WTC11 (cell line): Measurements from ENCODE around the gene POMC. TPM values are rescaled to one million over a fixed set of nuclear protein-coding genes. Genes with fewer than 3 reads are reported as not detected.
"Not testable (repeated sequence)": the region's sequence is repeated elsewhere in the genome, so short reads cannot be mapped to it uniquely, and the experiment has no call there.

Source experiments
- ATAC-seq: fragments of 200-7000 bp; cut with Tn5 transposase; 2 replicates; pipeline ENCODE4 v1.10.0; 2021; ENCODE audit warnings: mild to moderate bottlenecking, moderate library complexity
- CTCF ChIA-PET: fragments of 300-600 bp; sonication (Branson Sonifier 250); formaldehyde crosslinking; loops from one replicate; lab custom pipeline; 2021; ENCODE audit warnings: antibody characterized with exemption; lab: Charles Lee
- POLR2A ChIA-PET: fragments of 350-600 bp; sonication (Branson Sonifier 250); formaldehyde crosslinking; loops from one replicate; lab custom pipeline; 2021; ENCODE audit warnings: antibody characterized with exemption; lab: Charles Lee
- DNase-seq: peaks from one replicate; pipeline ENCODE4 v3.0.0; 2021; ENCODE audit warnings: low spot score
- H3K27ac Mint-ChIP-seq: 2 replicates; pipeline ENCODE4 v1.8.0; 2021; ENCODE audit warnings: mixed read lengths
- H3K27me3 Mint-ChIP-seq: 2 replicates; pipeline ENCODE4 v1.8.0; 2021; ENCODE audit warnings: low read depth, mild to moderate bottlenecking, moderate library complexity, mixed read lengths
- H3K36me3 Mint-ChIP-seq: 2 replicates; pipeline ENCODE4 v1.8.0; 2021; ENCODE audit warnings: mixed read lengths
- H3K4me1 Mint-ChIP-seq: 2 replicates; pipeline ENCODE4 v1.8.0; 2022; ENCODE audit warnings: mixed read lengths
- H3K4me3 Mint-ChIP-seq: 2 replicates; pipeline ENCODE4 v1.8.0; 2021; ENCODE audit warnings: mild to moderate bottlenecking, moderate library complexity, mixed read lengths
- H3K9me3 Mint-ChIP-seq: 2 replicates; pipeline ENCODE4 v1.8.0; 2021; ENCODE audit warnings: mixed read lengths
- ELF4 ChIP-seq: sonication (generic); formaldehyde crosslinking; IDR thresholded peaks from 2 replicates; pipeline ENCODE4 v1.8.1; 2022; ENCODE audit warnings: low read depth, mild to moderate bottlenecking, moderate library complexity, missing genetic modification reagents
- KAT7 ChIP-seq: sonication (generic); formaldehyde crosslinking; IDR thresholded peaks from 2 replicates; pipeline ENCODE4 v1.8.1; 2023; ENCODE audit warnings: missing genetic modification reagents, mild to moderate bottlenecking, borderline replicate concordance
- MXD4 ChIP-seq: fragments of 250-450 bp; sonication (Bioruptor Pico); IDR thresholded peaks from 2 replicates; pipeline ENCODE4 v1.8.0; 2021; ENCODE audit warnings: mild to moderate bottlenecking, moderate library complexity, borderline replicate concordance
- MYBL2 ChIP-seq: sonication (generic); formaldehyde crosslinking; IDR thresholded peaks from 2 replicates; pipeline ENCODE4 v1.8.1; 2023; ENCODE audit warnings: mild to moderate bottlenecking, moderate library complexity, missing genetic modification reagents
- NFATC4 ChIP-seq: fragments of 250-450 bp; sonication (Bioruptor Pico); IDR thresholded peaks from 2 replicates; pipeline ENCODE4 v1.9.0; 2021; ENCODE audit warnings: mild to moderate bottlenecking
- NFYB ChIP-seq: sonication (generic); formaldehyde crosslinking; conservative IDR thresholded peaks from 2 replicates; pipeline ENCODE4 v1.8.0; 2022; ENCODE audit warnings: low read depth, missing genetic modification reagents
- SMAD4 ChIP-seq: sonication (generic); formaldehyde crosslinking; IDR thresholded peaks from 2 replicates; pipeline ENCODE4 v1.8.0; 2022; ENCODE audit warnings: mild to moderate bottlenecking, missing genetic modification reagents
- ZNF138 ChIP-seq: sonication (generic); formaldehyde crosslinking; conservative IDR thresholded peaks from 2 replicates; pipeline ENCODE4 v1.8.1; 2022; ENCODE audit warnings: mild to moderate bottlenecking, moderate library complexity, missing genetic modification reagents
- ZNF219 ChIP-seq: sonication (generic); formaldehyde crosslinking; IDR thresholded peaks from 2 replicates; pipeline ENCODE4 v1.8.0; 2023; ENCODE audit warnings: missing genetic modification reagents, mild to moderate bottlenecking, borderline replicate concordance
- ZNF263 ChIP-seq: sonication (generic); formaldehyde crosslinking; IDR thresholded peaks from 2 replicates; pipeline ENCODE4 v1.8.1; 2022; ENCODE audit warnings: low read depth, mild to moderate bottlenecking, moderate library complexity, missing genetic modification reagents
- ZNF416 ChIP-seq: fragments of 250-450 bp; sonication (Bioruptor Pico); IDR thresholded peaks from 2 replicates; pipeline ENCODE4 v1.9.0; 2021; ENCODE audit warnings: mild to moderate bottlenecking, inconsistent platforms
- total RNA-seq: library from RNA; stranded (reverse); gene quantifications from 3 replicates; pipeline ENCODE4 v1.2.3, GENCODE V29; 2021
- TF ChIP-seq, protein P1 (sequence below): sonication (generic); formaldehyde crosslinking; IDR thresholded peaks from 2 replicates; pipeline ENCODE4 v1.8.0; 2022; ENCODE audit warnings: mild to moderate bottlenecking, missing genetic modification reagents
- TF ChIP-seq, protein P2 (sequence below): fragments of 250-450 bp; sonication (Bioruptor Pico); conservative IDR thresholded peaks from 2 replicates; pipeline ENCODE4 v1.9.0; 2021; ENCODE audit warnings: mild to moderate bottlenecking
- TF ChIP-seq, protein P3 (sequence below): sonication (generic); formaldehyde crosslinking; IDR thresholded peaks from 2 replicates; pipeline ENCODE4 v1.8.0; 2023; ENCODE audit warnings: mild to moderate bottlenecking, missing genetic modification reagents
- TF ChIP-seq, protein P4 (sequence below): sonication (generic); formaldehyde crosslinking; IDR thresholded peaks from 2 replicates; pipeline ENCODE4 v1.8.1; 2023; ENCODE audit warnings: mild to moderate bottlenecking, missing genetic modification reagents, moderate library complexity
- TF ChIP-seq, protein P5 (sequence below): sonication (generic); formaldehyde crosslinking; IDR thresholded peaks from 2 replicates; pipeline ENCODE4 v1.8.0; 2022; ENCODE audit warnings: mild to moderate bottlenecking, missing genetic modification reagents
- TF ChIP-seq, protein P6 (sequence below): sonication (generic); formaldehyde crosslinking; IDR thresholded peaks from 2 replicates; pipeline ENCODE4 v1.8.1; 2022; ENCODE audit warnings: mild to moderate bottlenecking, missing genetic modification reagents, moderate library complexity, borderline replicate concordance
- TF ChIP-seq, protein P7 (sequence below): sonication (generic); formaldehyde crosslinking; IDR thresholded peaks from 2 replicates; pipeline ENCODE4 v1.8.1; 2022; ENCODE audit warnings: mild to moderate bottlenecking, moderate library complexity, missing genetic modification reagents

Gene POMC
- total RNA-seq, 1 experiment from 2014 or later: 3.2 TPM

GRCh38 chr2:25127646-25128045 lies 40.7 kb downstream of the POMC start (continued):
- TF ChIP-seq, protein P1, sequence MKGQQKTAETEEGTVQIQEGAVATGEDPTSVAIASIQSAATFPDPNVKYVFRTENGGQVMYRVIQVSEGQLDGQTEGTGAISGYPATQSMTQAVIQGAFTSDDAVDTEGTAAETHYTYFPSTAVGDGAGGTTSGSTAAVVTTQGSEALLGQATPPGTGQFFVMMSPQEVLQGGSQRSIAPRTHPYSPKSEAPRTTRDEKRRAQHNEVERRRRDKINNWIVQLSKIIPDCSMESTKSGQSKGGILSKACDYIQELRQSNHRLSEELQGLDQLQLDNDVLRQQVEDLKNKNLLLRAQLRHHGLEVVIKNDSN (CRISPR knock-in tag): no peak
- TF ChIP-seq, all 79 proteins: peak for 0

DNA sequence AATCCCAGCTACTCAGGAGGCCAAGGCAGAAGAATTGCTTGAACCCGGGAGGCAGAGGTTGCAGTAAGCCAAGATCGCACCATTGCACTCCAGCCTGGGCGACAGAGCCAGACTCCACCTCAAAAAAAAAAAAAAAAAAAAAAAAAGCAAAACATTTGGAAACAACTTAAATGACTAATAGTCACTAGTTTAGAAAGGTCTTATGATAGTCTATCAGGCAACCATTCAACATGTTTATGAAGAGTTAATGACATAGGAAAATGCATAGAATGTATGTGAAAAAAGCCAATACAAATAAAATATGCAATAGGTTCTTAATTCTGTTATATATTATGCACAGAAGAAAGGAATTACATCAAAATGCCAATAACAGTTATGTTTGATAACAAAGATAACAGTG lies 41.3 kb downstream of the POMC start:
- DNase-seq, H3K4me3 Mint-ChIP-seq, H3K27ac Mint-ChIP-seq, H3K9me3 Mint-ChIP-seq, H3K4me1 Mint-ChIP-seq, H3K36me3 Mint-ChIP-seq, ATAC-seq: not testable (repeated sequence)
- peaks cover 14% of the 10 kb centered on the region for H3K27me3 Mint-ChIP-seq
- ChIA-PET POLR2A (interaction anchor here (0.7 kb wide), 1 partner anchor 113 kb away, joined by 6 read pairs; no protein-coding TSS in a partner anchor), CTCF (interaction anchor here (0.6 to 5.7 kb wide), 3 partner anchors 102 to 656 kb away, joined by 3 to 140 read pairs (median 4); no protein-coding TSS in a partner anchor)

DNA sequence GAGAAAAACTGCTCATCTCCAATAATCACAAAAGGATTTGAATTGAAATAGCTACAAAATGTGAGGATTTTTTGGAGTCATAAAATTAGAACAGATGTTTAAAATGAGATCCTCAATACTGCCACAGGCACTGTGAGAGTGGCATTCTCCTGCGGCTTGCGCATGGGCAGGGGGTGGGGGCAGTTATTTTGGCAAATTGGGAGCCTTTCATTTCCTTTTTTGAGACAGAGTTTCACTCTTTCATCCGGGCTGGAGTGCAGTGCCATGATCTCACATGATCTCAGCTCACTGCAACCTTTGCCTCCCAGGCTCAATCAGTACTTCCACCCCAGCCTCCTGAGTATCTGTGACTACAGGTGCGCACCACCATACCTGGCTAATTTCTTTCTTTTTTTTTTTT lies 42.4 kb downstream of the POMC start:
- no peaks in the 10 kb centered on the region for H3K9me3 Mint-ChIP-seq
- TF ChIP-seq SMAD4 (CRISPR knock-in tag) (no peak), MXD4 (CRISPR knock-in tag) (no peak), KAT7 (CRISPR knock-in tag) (no peak), ELF4 (CRISPR knock-in tag) (no peak), ZNF263 (no peak), ZNF219 (no peak), MYBL2 (no peak), ZNF138 (no peak), NFYB (CRISPR knock-in tag) (no peak), NFATC4 (no peak), ZNF416 (CRISPR knock-in tag) (no peak)
- TF ChIP-seq, protein P2, sequence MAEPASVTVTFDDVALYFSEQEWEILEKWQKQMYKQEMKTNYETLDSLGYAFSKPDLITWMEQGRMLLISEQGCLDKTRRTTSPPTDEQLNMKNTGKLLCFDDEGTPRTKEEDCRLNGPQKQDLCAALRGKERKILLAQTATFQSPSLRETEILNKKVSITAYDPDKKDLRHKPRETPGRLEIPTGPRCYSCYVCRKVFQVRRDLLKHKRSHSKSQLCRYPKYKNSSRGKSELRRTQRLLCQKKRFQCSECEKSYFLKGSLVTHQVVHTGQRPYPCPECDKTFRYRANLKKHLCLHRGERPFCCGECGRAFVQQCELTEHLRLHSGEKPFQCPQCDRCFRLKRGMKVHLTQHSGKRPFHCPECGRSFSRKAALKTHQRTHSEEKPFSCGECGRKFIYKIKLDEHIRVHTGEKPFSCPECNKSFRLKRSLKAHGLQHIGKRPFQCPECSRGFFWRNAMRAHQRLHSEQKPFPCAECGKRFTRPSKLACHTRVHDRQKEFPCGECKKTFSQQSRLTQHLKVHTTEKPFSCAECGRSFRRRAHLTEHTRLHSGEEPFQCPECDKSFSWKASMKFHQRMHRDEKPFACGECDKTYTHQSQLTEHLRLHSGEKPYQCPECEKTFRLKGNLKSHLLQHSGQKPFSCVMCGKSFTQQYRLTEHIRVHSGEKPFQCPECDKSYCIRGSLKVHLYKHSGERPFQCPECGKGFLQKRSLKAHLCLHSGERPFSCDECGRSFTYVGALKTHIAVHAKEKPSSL (CRISPR knock-in tag): no peak
- TF ChIP-seq, protein P3, sequence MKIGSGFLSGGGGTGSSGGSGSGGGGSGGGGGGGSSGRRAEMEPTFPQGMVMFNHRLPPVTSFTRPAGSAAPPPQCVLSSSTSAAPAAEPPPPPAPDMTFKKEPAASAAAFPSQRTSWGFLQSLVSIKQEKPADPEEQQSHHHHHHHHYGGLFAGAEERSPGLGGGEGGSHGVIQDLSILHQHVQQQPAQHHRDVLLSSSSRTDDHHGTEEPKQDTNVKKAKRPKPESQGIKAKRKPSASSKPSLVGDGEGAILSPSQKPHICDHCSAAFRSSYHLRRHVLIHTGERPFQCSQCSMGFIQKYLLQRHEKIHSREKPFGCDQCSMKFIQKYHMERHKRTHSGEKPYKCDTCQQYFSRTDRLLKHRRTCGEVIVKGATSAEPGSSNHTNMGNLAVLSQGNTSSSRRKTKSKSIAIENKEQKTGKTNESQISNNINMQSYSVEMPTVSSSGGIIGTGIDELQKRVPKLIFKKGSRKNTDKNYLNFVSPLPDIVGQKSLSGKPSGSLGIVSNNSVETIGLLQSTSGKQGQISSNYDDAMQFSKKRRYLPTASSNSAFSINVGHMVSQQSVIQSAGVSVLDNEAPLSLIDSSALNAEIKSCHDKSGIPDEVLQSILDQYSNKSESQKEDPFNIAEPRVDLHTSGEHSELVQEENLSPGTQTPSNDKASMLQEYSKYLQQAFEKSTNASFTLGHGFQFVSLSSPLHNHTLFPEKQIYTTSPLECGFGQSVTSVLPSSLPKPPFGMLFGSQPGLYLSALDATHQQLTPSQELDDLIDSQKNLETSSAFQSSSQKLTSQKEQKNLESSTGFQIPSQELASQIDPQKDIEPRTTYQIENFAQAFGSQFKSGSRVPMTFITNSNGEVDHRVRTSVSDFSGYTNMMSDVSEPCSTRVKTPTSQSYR (CRISPR knock-in tag): no peak
- TF ChIP-seq, protein P4, sequence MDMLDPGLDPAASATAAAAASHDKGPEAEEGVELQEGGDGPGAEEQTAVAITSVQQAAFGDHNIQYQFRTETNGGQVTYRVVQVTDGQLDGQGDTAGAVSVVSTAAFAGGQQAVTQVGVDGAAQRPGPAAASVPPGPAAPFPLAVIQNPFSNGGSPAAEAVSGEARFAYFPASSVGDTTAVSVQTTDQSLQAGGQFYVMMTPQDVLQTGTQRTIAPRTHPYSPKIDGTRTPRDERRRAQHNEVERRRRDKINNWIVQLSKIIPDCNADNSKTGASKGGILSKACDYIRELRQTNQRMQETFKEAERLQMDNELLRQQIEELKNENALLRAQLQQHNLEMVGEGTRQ (CRISPR knock-in tag): no peak
- TF ChIP-seq, protein P5, sequence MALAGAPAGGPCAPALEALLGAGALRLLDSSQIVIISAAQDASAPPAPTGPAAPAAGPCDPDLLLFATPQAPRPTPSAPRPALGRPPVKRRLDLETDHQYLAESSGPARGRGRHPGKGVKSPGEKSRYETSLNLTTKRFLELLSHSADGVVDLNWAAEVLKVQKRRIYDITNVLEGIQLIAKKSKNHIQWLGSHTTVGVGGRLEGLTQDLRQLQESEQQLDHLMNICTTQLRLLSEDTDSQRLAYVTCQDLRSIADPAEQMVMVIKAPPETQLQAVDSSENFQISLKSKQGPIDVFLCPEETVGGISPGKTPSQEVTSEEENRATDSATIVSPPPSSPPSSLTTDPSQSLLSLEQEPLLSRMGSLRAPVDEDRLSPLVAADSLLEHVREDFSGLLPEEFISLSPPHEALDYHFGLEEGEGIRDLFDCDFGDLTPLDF (CRISPR knock-in tag): no peak
- TF ChIP-seq, protein P6, sequence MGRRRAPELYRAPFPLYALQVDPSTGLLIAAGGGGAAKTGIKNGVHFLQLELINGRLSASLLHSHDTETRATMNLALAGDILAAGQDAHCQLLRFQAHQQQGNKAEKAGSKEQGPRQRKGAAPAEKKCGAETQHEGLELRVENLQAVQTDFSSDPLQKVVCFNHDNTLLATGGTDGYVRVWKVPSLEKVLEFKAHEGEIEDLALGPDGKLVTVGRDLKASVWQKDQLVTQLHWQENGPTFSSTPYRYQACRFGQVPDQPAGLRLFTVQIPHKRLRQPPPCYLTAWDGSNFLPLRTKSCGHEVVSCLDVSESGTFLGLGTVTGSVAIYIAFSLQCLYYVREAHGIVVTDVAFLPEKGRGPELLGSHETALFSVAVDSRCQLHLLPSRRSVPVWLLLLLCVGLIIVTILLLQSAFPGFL (CRISPR knock-in tag): no peak
- TF ChIP-seq, protein P7, sequence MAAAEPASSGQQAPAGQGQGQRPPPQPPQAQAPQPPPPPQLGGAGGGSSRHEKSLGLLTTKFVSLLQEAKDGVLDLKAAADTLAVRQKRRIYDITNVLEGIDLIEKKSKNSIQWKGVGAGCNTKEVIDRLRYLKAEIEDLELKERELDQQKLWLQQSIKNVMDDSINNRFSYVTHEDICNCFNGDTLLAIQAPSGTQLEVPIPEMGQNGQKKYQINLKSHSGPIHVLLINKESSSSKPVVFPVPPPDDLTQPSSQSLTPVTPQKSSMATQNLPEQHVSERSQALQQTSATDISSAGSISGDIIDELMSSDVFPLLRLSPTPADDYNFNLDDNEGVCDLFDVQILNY (CRISPR knock-in tag): no peak

More for the DNA sequence above, 42.4 kb downstream of the POMC start:
- H3K36me3 Mint-ChIP-seq: peaks cover 2% of the 10 kb centered on the region; the same call in 1 of the 2 replicates
- DNase-seq: no peak
- H3K27me3 Mint-ChIP-seq: peaks cover 5% of the 10 kb centered on the region
- ATAC-seq: no peak
- no peak overlapping the region for H3K4me3 Mint-ChIP-seq
- peaks cover 5% of the 10 kb centered on the region for H3K4me1 Mint-ChIP-seq
- no peak overlapping the region for H3K27ac Mint-ChIP-seq
- ChIA-PET CTCF (no interaction called here), POLR2A (no interaction called here)
